Colon (tissue), 2 donors: ENCODE data around the gene CRYBB2.
"Not testable (repeated sequence)": the region's sequence is repeated elsewhere in the genome, so short reads cannot be mapped to it uniquely, and the experiment has no call there.

ENCODE experiments used
- FAIRE-seq: peaks from 2 replicates; lab custom pipeline; 2012; peaks lifted over from hg19 to GRCh38; lab: Jason Lieb, UNC
- donor health status: control.
- donor health status: control.

CRYBB2 gene

DNA sequence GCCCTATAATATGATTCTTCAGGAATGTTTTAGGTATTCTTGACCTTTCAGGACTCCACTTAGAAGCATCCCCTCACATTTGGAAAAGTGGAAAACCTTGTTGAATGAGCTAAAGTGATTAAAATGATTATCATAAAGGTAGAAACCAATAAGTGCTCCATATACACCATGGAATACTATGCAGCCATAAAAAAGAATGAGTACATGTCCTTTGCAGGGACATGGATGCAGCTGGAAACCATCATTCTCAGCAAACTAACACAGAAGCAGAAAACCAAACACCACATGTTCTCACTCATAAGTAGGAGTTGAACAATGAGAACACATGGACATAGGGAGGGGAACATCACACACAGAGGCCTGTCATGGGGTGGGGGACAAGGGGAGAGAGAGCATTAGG, 14.3 kb downstream of the CRYBB2 start:
- not testable (repeated sequence) for FAIRE-seq

DNA sequence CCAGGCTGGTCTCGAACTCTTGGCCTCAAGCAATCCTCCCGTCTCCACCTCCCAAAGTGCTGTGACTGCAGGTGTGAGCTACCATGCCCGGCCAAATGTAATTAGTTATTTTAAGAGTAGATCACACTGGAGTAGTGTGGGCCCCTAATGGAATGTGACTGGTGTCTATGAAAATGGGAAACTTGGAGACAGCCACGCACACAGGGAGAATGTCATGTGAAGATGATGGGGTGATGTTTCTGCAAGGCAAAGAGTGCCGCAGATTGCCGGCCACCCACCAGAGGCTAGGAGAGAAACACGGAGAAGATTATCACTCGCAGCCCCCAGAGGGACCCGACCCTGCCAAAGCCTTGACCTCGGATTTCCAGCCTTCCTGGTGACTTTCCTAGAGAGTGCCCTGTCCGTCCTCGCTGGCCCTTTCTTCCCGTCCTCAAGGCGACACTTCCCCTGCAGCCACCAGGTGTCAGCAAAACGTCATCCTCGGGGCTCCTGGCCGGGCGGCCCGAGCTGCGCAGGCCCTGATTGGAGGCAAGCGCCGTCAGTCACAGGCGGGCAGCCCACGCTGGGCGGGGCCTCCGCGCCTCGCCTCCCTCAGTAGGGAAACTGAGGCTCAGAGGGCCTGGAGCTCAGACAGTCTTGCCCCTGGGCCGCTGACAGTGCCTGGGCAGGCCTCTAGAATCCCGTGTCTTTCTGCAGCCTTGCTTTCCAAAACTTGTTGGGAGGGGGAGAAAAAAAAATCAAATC, 16.3 kb downstream of the CRYBB2 start:
- FAIRE-seq, result no peak

DNA sequence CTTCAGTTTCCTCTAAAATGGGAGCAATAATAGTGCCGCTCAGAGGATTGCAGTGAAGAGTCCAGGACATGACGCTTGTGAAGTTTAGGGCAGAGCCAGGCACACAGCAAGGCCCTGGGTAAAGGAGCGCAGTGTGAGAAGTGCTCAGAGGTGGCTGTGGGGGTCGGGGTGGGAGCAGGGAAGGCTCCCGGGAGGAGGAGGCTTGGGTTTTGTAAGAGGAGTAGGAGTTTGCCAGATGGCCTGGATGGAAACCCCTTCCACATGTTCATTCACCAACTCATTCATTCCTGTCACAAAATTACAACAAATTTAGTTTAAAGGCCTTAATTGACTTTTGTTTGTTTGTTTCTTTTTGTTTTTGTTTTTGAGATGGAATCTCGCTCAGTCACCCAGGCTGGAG, 17.0 kb downstream of the CRYBB2 start:
- FAIRE-seq, result no peak

DNA sequence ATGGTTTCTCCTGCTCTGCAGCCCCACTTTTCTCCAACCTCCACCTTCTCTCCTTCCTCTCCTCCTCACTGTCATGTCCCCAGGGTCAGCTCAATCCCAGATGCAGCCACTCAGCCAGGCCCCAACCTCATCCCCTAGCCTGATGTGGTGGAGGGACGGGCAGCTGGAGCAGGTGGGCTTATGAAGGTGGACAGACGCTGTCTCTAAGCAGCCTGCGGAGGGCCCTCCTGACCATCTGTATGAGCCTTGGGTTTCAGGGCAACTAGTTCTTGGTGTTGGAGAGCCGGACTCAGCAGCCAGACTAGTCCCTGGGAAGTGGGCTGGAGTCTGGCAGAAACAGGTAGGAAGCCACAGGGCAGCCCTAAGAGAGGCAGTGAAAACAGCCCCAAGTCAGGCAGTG, 18.1 kb downstream of the CRYBB2 start:
- no peak for FAIRE-seq

DNA sequence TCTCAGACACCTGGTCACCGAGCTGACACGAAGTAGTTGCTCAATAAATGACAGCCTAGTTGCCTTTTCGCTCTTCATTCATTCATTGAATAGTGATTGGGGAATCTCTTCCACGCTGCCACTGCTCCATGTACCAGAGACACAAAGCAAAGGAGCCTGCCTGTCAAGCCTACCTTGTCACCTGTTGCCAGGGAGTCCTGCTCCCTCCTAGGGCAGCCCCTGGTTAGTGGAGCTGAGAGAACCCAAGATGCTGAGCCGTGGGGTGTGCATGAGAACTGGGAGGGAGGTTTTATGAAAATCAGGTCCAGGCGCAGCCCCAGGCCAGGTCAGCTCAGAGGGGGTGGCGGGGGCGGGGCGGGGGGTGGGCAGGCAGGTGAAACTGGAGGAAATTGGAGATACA, 18.6 kb downstream of the CRYBB2 start:
- FAIRE-seq, result not testable (repeated sequence)

GRCh38 chr22:25255169-25255568, 35.7 kb downstream of the CRYBB2 start:
- not testable (repeated sequence) for FAIRE-seq

DNA sequence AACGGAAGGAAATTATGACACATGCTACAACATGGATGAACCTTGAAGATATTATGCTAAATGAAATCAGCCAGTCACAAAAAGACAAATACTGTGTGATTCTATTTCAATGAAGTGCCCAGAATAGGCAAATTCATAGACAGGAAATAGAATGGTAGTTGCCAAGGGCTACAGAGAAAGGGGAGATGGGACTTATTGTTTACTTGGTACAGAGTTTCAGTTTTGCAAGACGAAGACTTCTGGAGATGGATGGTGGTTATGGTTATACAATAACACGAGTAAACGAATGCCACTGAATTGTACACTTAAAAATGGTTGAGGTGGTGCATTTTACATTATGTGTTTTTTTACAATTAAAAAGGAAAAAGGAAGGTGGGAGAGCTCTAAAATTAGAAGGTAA, 48.1 kb downstream of the CRYBB2 start:
- not testable (repeated sequence) for FAIRE-seq

DNA sequence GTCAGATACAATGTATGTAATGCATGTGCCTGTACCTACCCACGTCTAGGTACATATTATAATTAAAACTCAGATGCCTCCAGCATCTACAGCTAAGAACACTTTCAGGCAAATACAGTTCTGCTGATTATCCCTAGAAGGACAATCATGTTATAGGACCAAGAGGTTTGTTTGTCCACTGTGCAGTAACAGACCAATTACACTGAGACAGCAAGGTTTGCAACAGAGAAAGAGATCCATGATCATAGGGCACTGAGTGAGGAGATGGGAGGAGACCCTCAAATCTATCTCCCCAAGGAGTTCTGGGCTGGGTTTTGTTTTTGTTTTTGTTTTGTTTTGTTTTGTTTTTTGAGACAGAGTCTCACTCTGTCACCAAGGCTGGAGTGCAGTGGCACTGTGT, 49.5 kb downstream of the CRYBB2 start:
- FAIRE-seq, result not testable (repeated sequence)

DNA sequence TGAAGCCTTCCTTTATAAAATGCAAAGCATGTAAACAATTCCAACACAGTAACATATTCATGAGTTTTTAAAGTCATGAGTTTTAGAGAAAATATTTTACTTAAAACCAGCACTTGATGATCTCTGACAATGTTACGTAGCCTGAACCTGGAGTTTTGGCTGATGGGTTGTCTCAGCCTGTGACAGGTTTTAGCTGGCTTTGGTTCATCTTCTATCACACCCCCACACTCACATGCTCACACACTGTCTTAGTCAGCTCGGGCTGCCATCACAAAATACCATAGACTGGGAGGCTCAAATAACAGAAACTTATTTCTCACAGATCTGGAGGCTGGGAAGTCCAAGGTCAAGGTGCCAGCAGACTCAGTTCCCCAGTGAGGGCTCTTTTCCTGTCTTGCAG, 50.6 kb downstream of the CRYBB2 start:
- FAIRE-seq, result not testable (repeated sequence)

- FAIRE-seq, result not testable (repeated sequence)
Measured at GRCh38 chr22:25273231-25273630, 53.8 kb downstream of the CRYBB2 start.

GRCh38 chr22:25273928-25274327, 54.5 kb downstream of the CRYBB2 start:
- not testable (repeated sequence) for FAIRE-seq

DNA sequence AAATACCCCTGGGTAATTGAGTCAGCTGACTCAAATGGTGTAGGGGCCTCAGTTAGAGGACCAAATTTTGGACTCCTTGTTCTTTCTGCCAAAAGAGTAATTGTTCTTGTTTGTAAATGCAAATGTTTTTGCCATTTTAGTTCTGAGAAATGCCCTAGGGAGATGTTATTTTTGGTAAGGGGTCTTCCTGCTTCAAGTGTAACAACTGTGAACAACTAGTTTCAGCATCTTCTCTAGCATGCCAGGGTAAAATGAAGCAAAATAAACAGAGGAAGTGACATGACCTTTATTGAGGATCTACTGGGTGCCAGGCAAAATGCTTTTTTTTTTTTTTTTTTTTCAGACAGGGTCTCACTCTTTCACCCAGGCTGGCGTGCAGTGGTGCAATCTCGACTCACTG, 60.7 kb downstream of the CRYBB2 start:
- FAIRE-seq, result not testable (repeated sequence)
